DMS53 treated with DMSO at 0.1 percent for 48 hours (cell line): ENCODE results near the gene KAZN.

Experiments used
- DNase-seq: peaks from one replicate; lab custom pipeline; 2025; ENCODE audit not compliant: unreplicated experiment; lab: John Stamatoyannopoulos, UW

Gene KAZN

GRCh38 chr1:15014516-15014915 is 416.0 kb downstream of the KAZN start:
- DNase-seq: no peak

GRCh38 chr1:15016001-15016400 is 417.5 kb downstream of the KAZN start:
- no peak for DNase-seq

- no peak for DNase-seq
Measured at GRCh38 chr1:15016526-15016925, 418.0 kb downstream of the KAZN start.

- DNase-seq: no peak
Measured at GRCh38 chr1:15017120-15017519, 418.6 kb downstream of the KAZN start.

GRCh38 chr1:15018767-15019166 is 420.3 kb downstream of the KAZN start:
- DNase-seq: no peak

GRCh38 chr1:15020943-15021745 is 422.7 kb downstream of the KAZN start:
- no peak for DNase-seq

GRCh38 chr1:15022048-15022447 is 423.6 kb downstream of the KAZN start:
- DNase-seq: no peak

GRCh38 chr1:15023205-15023604 is 424.7 kb downstream of the KAZN start:
- DNase-seq: no peak

GRCh38 chr1:15023976-15024375 is 425.5 kb downstream of the KAZN start:
- no peak for DNase-seq

- no peak for DNase-seq
Measured at GRCh38 chr1:15026117-15026489, 427.6 kb downstream of the KAZN start.

- no peak for DNase-seq
Measured at GRCh38 chr1:15027515-15027986, 429.1 kb downstream of the KAZN start.

- no peak for DNase-seq
Measured at GRCh38 chr1:15028102-15028501, 429.6 kb downstream of the KAZN start.

- DNase-seq: no peak
Measured at GRCh38 chr1:15028616-15029015, 430.1 kb downstream of the KAZN start.

GRCh38 chr1:15029036-15029435 is 430.6 kb downstream of the KAZN start:
- DNase-seq: no peak

GRCh38 chr1:15029786-15030185 is 431.3 kb downstream of the KAZN start:
- DNase-seq: no peak

- no peak for DNase-seq
Measured at GRCh38 chr1:15031251-15031933, 432.9 kb downstream of the KAZN start.

- no peak for DNase-seq
Measured at GRCh38 chr1:15033264-15033663, 434.8 kb downstream of the KAZN start.

GRCh38 chr1:15034656-15035055 is 436.2 kb downstream of the KAZN start:
- no peak for DNase-seq

GRCh38 chr1:15035236-15035635 is 436.8 kb downstream of the KAZN start:
- DNase-seq: no peak

GRCh38 chr1:15036101-15036500 is 437.6 kb downstream of the KAZN start:
- no peak for DNase-seq

GRCh38 chr1:15038232-15039016 is 439.9 kb downstream of the KAZN start:
- peak; percentile 38 for DNase-seq
